ENCODE data around the gene BTRC. TPM values are rescaled to one million over a fixed set of nuclear protein-coding genes. Genes with fewer than 3 reads are reported as not detected.

Gene BTRC
- total and polyA plus RNA-seq, 2 donors (not counting 3 experiments of a cell fraction or from before 2014, with no cell fraction given), result 11.6 to 18.5 TPM

GRCh38 chr10:101446947-101447346 is 93.0 kb downstream of the BTRC start:
- no peaks in the 10 kb centered on the region for H4K20me1 ChIP-seq (replicated peaks; ENCODE audit: control insufficient read depth, extremely low read depth, insufficient read depth, low read length)

More at GRCh38 chr10:101446947-101447346, 93.0 kb downstream of the BTRC start:
- TF ChIP-seq POLR2A (IDR thresholded peaks at IDR 0.05; ENCODE audit: low read depth, low read length) (no peak), MYC (IDR thresholded peaks at IDR 0.05; ENCODE audit: low read depth, low read length) (no peak), JUN (IDR thresholded peaks at IDR 0.05; ENCODE audit: borderline replicate concordance, insufficient read depth, insufficient read length, low read depth) (no peak), FOS (IDR thresholded peaks at IDR 0.05; ENCODE audit: borderline replicate concordance, insufficient read depth, low read length) (no peak), MAX (IDR thresholded peaks at IDR 0.05; ENCODE audit: insufficient read depth, insufficient read length) (no peak), CTCF (IDR thresholded peaks at IDR 0.05; ENCODE audit: extremely low read depth in 1 of 2, insufficient read depth in 1 of 2, low read depth in 1 of 2, low read length in 2 of 2) (no peak), EZH2 (IDR thresholded peaks at IDR 0.05; ENCODE audit: borderline replicate concordance, low read depth, low read length, severe bottlenecking) (no peak)
- no peak overlapping the region for H3K9ac ChIP-seq (replicated peaks; ENCODE audit: extremely low read depth, insufficient read depth, low read length)
- H3K79me2 ChIP-seq (ENCODE audit: control insufficient read depth, insufficient read depth, low read length), result no peaks in the 10 kb centered on the region
- no peak overlapping the region for H3K27ac ChIP-seq (ENCODE audit: insufficient read depth, low read depth, low read length)
- ChIA-PET CTCF (interaction anchor here (1.2 to 9.3 kb wide), 4 partner anchors 15 to 233 kb away, joined by 3 to 114 read pairs (median 4); no protein-coding TSS in a partner anchor), POLR2A (no interaction called here)
- no peaks in the 10 kb centered on the region for H3K9me3 ChIP-seq (replicated peaks; ENCODE audit: control insufficient read depth, insufficient read depth, low read length)
- no peak overlapping the region for H2AFZ ChIP-seq (ENCODE audit: low read depth, low read length)
- no peaks in the 10 kb centered on the region for H3K36me3 ChIP-seq (ENCODE audit: control insufficient read depth in 2 of 2, extremely low read depth in 1 of 2, insufficient read depth in 2 of 2, low read length in 2 of 2)
- FAIRE-seq (no peak), DNase-seq (ENCODE audit: low read depth, low spot score) (no peak)
- H3K4me2 ChIP-seq (ENCODE audit: insufficient read depth, low read length), result no peak overlapping the region
- dilution Hi-C loops (cut with MboI; ENCODE audit: extremely low pct_ligation_motif_present, low sequenced_read_pairs) (no loop called here), intact Hi-C loops (cut with micrococcal nuclease) (no loop called here)
- no peaks in the 10 kb centered on the region for H3K4me1 ChIP-seq (ENCODE audit: control insufficient read depth, extremely low read depth, insufficient read depth, low read length)
- H3K9me1 ChIP-seq (replicated peaks; ENCODE audit: control insufficient read depth, extremely low read depth, insufficient read depth, low read length), result peaks cover 2% of the 10 kb centered on the region
- H3K4me3 ChIP-seq (replicated peaks in 1 of 3; ENCODE audit: insufficient read depth in 1 of 3, low read depth in 1 of 3, low read length in 3 of 3), result no peak overlapping the region
- H3K27me3 ChIP-seq (ENCODE audit: control insufficient read depth in 2 of 2, insufficient read depth in 2 of 2, low read length in 2 of 2), result no peaks in the 10 kb centered on the region
- BruUV-seq (replicated peaks), result no TSS peak
